ENCODE data around the gene VPS13A. TPM values are rescaled to one million over a fixed set of nuclear protein-coding genes. Genes with fewer than 3 reads are reported as not detected.

The VPS13A gene
- total RNA-seq, 2 donors from 2014 or later = 42.5 to 54.4 TPM

GRCh38 chr9:77463151-77463550 lies 285.8 kb downstream of the VPS13A start:
- ATAC-seq = no peak
- Histone ChIP-seq H3K27me3 (no peaks in the 10 kb centered on the region), H3K4me3 (no peak overlapping the region), H3K27ac (no peak overlapping the region), H3K36me3 (replicated peaks in 1 of 2; ENCODE audit: insufficient read depth in 1 of 2, low read depth in 2 of 2) (no peaks in the 10 kb centered on the region), H3K9me3 (no peaks in the 10 kb centered on the region), H3K4me1 (peaks cover 1% of the 10 kb centered on the region)
- DNase-seq = no peak
- WGBS, 2 donors = 65 to 75% methylated on average over 3 of the region's 3 CpGs
- intact Hi-C loops (cut with DNase I) = no loop called here
- no peak for TF ChIP-seq CTCF (IDR thresholded peaks at IDR 0.05)
- no peak for TF ChIP-seq POLR2A (IDR thresholded peaks at IDR 0.05)

- H3K9me3 ChIP-seq = no peaks in the 10 kb centered on the region
- no peak for TF ChIP-seq CTCF (IDR thresholded peaks at IDR 0.05)
- no peak for TF ChIP-seq POLR2A (IDR thresholded peaks at IDR 0.05)
- DNase-seq (no peak), ATAC-seq (no peak)
- no peaks in the 10 kb centered on the region for H3K4me1 ChIP-seq
- 94 to 96% methylated on average over 3 of the region's 3 CpGs for WGBS, 2 donors
- no peaks in the 10 kb centered on the region for H3K36me3 ChIP-seq (replicated peaks in 1 of 2; ENCODE audit: insufficient read depth in 1 of 2, low read depth in 2 of 2)
- no peak overlapping the region for H3K27ac ChIP-seq
- H3K4me3 ChIP-seq = no peak overlapping the region
- no peaks in the 10 kb centered on the region for H3K27me3 ChIP-seq
- intact Hi-C loops (cut with DNase I) = no loop called here
Measured at GRCh38 chr9:77464661-77465060, 287.3 kb downstream of the VPS13A start.

- Histone ChIP-seq H3K36me3 (replicated peaks in 1 of 2; ENCODE audit: insufficient read depth in 1 of 2, low read depth in 2 of 2) (no peaks in the 10 kb centered on the region), H3K27me3 (no peaks in the 10 kb centered on the region), H3K4me3 (no peak overlapping the region), H3K27ac (no peak overlapping the region), H3K9me3 (peaks cover 0 to 5% (median 0%) of the 10 kb centered on the region in 3 donors), H3K4me1 (no peaks in the 10 kb centered on the region)
- 51 to 62% methylated on average over 5 of the region's 5 CpGs for whole genome bisulfite sequencing, 2 donors
- ATAC-seq = no peak
- DNase-seq = no peak
- TF ChIP-seq CTCF (IDR thresholded peaks at IDR 0.05) = no peak
- intact Hi-C loops (cut with DNase I) = no loop called here
Measured at GRCh38 chr9:77469515-77470231, 292.3 kb downstream of the VPS13A start.

Other genes with a start within 250 kb of the VPS13A start
- gene FOXB2, start 157.9 kb upstream of the VPS13A start, total RNA-seq = not detected